HepG2 (cell line): ENCODE data around the gene ZNF883. TPM values are rescaled to one million over a fixed set of nuclear protein-coding genes. Genes with fewer than 3 reads are reported as not detected.

Experiments
- CENPX ChIP-seq: sonication (generic); formaldehyde crosslinking; IDR thresholded peaks from 2 replicates; pipeline ENCODE4 v1.9.0; 2021; ENCODE audit warnings: mild to moderate bottlenecking, missing genetic modification reagents, moderate library complexity
- FOXM1 ChIP-seq: sonication (generic); formaldehyde crosslinking; IDR thresholded peaks from 2 replicates; pipeline ENCODE4 v1.5.0; 2020; ENCODE audit warnings: missing genetic modification reagents
- HNRNPL ChIP-seq: fragments of 200-400 bp; formaldehyde crosslinking; IDR thresholded peaks from 2 replicates; pipeline ENCODE4 v1.6.1; 2017; ENCODE audit warnings: mild to moderate bottlenecking, low read depth, low read length
- HOXA3 ChIP-seq: sonication (generic); formaldehyde crosslinking; IDR thresholded peaks from 2 replicates; pipeline ENCODE4 v1.5.0; 2020; ENCODE audit warnings: missing genetic modification reagents
- JUND ChIP-seq: sonication (generic); formaldehyde crosslinking; IDR thresholded peaks from 2 replicates; pipeline ENCODE4 v1.8.0; 2022; ENCODE audit warnings: mild to moderate bottlenecking, missing genetic modification reagents
- KDM5B ChIP-seq: sonication (generic); formaldehyde crosslinking; IDR thresholded peaks from 2 replicates; pipeline ENCODE4 v1.4.0; 2020; ENCODE audit warnings: missing genetic modification reagents, mild to moderate bottlenecking, borderline replicate concordance
- MIER3 ChIP-seq: IDR thresholded peaks from 2 replicates; pipeline ENCODE4 v1.6.1; 2016; ENCODE audit warnings: missing compliant biosample characterization, borderline replicate concordance
- NR2F6 ChIP-seq, 2 experiments: IDR thresholded peaks; 2 replicates each; pipeline ENCODE4 v1.6.1; 2016; ENCODE audit warnings: antibody characterized with exemption in 1 of 2, mild to moderate bottlenecking in 1 of 2
- POLR2A ChIP-seq, 2 experiments: IDR thresholded peaks; 2 replicates each; pipeline ENCODE4 v1.6.1; 2011; ENCODE audit warnings: low read depth in 2 of 2, low read length in 2 of 2, mild to moderate bottlenecking in 1 of 2, moderate library complexity in 1 of 2; ENCODE audit not compliant: insufficient read depth in 1 of 2
- RARG ChIP-seq: sonication (generic); formaldehyde crosslinking; IDR thresholded peaks from 2 replicates; pipeline ENCODE4 v1.4.0; 2020; ENCODE audit warnings: low read depth, mild to moderate bottlenecking, missing genetic modification reagents
- TARDBP ChIP-seq: sonication (generic); formaldehyde crosslinking; IDR thresholded peaks from 2 replicates; pipeline ENCODE4 v1.8.0; 2022; ENCODE audit warnings: mild to moderate bottlenecking, missing genetic modification reagents
- TIGD3 ChIP-seq: sonication (generic); formaldehyde crosslinking; IDR thresholded peaks from 2 replicates; pipeline ENCODE4 v1.5.1; 2020; ENCODE audit warnings: mild to moderate bottlenecking, missing genetic modification reagents, borderline replicate concordance
- ZNF367 ChIP-seq: sonication (generic); formaldehyde crosslinking; IDR thresholded peaks from 2 replicates; pipeline ENCODE4 v1.4.0; 2020; ENCODE audit warnings: missing genetic modification reagents, borderline replicate concordance
- ZNF572 ChIP-seq: sonication (generic); formaldehyde crosslinking; IDR thresholded peaks from 2 replicates; pipeline ENCODE4 v1.5.1; 2020; ENCODE audit warnings: mild to moderate bottlenecking, missing genetic modification reagents
- ZNF580 ChIP-seq: IDR thresholded peaks from 2 replicates; pipeline ENCODE4 v1.6.1; 2016; ENCODE audit warnings: low read depth, borderline replicate concordance
- ZNF710 ChIP-seq: sonication (generic); formaldehyde crosslinking; IDR thresholded peaks from 2 replicates; pipeline ENCODE4 v1.5.0; 2020; ENCODE audit warnings: mild to moderate bottlenecking, missing genetic modification reagents, borderline replicate concordance
- ZNF780A ChIP-seq: sonication (generic); formaldehyde crosslinking; IDR thresholded peaks from 2 replicates; pipeline ENCODE4 v1.8.0; 2022; ENCODE audit warnings: mild to moderate bottlenecking, missing genetic modification reagents, moderate library complexity
- ZNF816 ChIP-seq: sonication (generic); formaldehyde crosslinking; IDR thresholded peaks from 2 replicates; pipeline ENCODE4 v1.8.0; 2022; ENCODE audit warnings: missing genetic modification reagents, mild to moderate bottlenecking, borderline replicate concordance
- polyA plus RNA-seq, 8 experiments: library from polyadenylated mRNA; depleted of rRNA in 3 of 8; stranded (reverse) in 7 of 8; unstranded in 1 of 8; fragments of >200 nt; fragmentation: Illumina TruSeq in 4 of 8; extraction: Trizol in 4 of 8; gene quantifications; 2 replicates each; pipeline versions ENCODE4 v1.2.1 to v1.2.3, GENCODE V29; 2011 to 2016; ENCODE audit warnings: low read depth in 4 of 8, missing spikeins in 1 of 8, mixed read lengths in 1 of 8; ENCODE audit not compliant: insufficient read depth in 1 of 8
- total RNA-seq, 5 experiments: library from RNA; depleted of rRNA; stranded (reverse); fragments of >200 nt; fragmentation: Illumina TruSeq; extraction: Trizol; gene quantifications; 2 replicates each; pipeline ENCODE4 v1.2.3, GENCODE V29; 2016; ENCODE audit warnings: low read depth in 1 of 5
- TF ChIP-seq, protein P1 (sequence below): sonication (generic); formaldehyde crosslinking; IDR thresholded peaks from 2 replicates; pipeline ENCODE4 v1.8.1; 2023; ENCODE audit warnings: missing genetic modification reagents, inconsistent platforms, borderline replicate concordance
- TF ChIP-seq, protein P2 (sequence below): sonication (generic); formaldehyde crosslinking; IDR thresholded peaks from 2 replicates; pipeline ENCODE4 v1.4.0; 2020; ENCODE audit warnings: missing genetic modification reagents, mild to moderate bottlenecking, borderline replicate concordance

ZNF883 gene
- total and polyA plus RNA-seq, 2 of the 13 experiments (the other 11 are each of a cell fraction or from before 2014, with no cell fraction given): 5.3 to 10.0 TPM

- TF ChIP-seq ZNF367 (CRISPR knock-in tag): no peak
- TF ChIP-seq NR2F6 (IDR thresholded peaks at IDR 0.05): no peak
- peak; percentile 24; the same call in 1 of the 2 replicates for TF ChIP-seq NR2F6 (CRISPR knock-in tag; IDR thresholded peaks at IDR 0.05)
- TF ChIP-seq CENPX (CRISPR knock-in tag): no peak
- TF ChIP-seq ZNF572 (CRISPR knock-in tag): peak; percentile 80; the same call in 1 of the 2 replicates
- peak; percentile 95 for TF ChIP-seq HOXA3 (CRISPR knock-in tag)
- 0 out of 2 replicates have a peak, but pooled peaks have one; percentile 47 for TF ChIP-seq HNRNPL
- no peak for TF ChIP-seq TIGD3 (CRISPR knock-in tag)
- peak; percentile 64 to 87 for TF ChIP-seq POLR2A (IDR thresholded peaks at IDR 0.05; ENCODE audit: insufficient read depth in 1 of 2, low read depth in 2 of 2, low read length in 2 of 2)
- TF ChIP-seq TARDBP: peak; percentile 68
- TF ChIP-seq ZNF780A: peak; percentile 65; the same call in 1 of the 2 replicates
- no peak; the same call in 1 of the 2 replicates for TF ChIP-seq ZNF710 (CRISPR knock-in tag)
- 0 out of 2 replicates have a peak, but pooled peaks have one; percentile 58 for TF ChIP-seq RARG
- TF ChIP-seq MIER3 (CRISPR knock-in tag): 0 out of 2 replicates have a peak, but pooled peaks have one; percentile 54
- TF ChIP-seq ZNF816 (CRISPR knock-in tag): no peak
- TF ChIP-seq JUND: no peak
- TF ChIP-seq, protein P1, sequence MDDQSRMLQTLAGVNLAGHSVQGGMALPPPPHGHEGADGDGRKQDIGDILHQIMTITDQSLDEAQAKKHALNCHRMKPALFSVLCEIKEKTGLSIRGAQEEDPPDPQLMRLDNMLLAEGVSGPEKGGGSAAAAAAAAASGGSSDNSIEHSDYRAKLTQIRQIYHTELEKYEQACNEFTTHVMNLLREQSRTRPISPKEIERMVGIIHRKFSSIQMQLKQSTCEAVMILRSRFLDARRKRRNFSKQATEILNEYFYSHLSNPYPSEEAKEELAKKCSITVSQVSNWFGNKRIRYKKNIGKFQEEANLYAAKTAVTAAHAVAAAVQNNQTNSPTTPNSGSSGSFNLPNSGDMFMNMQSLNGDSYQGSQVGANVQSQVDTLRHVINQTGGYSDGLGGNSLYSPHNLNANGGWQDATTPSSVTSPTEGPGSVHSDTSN (CRISPR knock-in tag): no peak
- TF ChIP-seq KDM5B: peak; percentile 68; the same call in 1 of the 2 replicates
- TF ChIP-seq, protein P2, sequence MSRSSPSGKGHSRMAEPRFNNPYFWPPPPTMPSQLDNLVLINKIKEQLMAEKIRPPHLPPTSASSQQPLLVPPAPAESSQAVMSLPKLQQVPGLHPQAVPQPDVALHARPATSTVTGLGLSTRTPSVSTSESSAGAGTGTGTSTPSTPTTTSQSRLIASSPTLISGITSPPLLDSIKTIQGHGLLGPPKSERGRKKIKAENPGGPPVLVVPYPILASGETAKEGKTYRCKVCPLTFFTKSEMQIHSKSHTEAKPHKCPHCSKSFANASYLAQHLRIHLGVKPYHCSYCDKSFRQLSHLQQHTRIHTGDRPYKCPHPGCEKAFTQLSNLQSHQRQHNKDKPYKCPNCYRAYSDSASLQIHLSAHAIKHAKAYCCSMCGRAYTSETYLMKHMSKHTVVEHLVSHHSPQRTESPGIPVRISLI (CRISPR knock-in tag): no peak
- no peak for TF ChIP-seq FOXM1 (CRISPR knock-in tag)
- TF ChIP-seq ZNF580 (CRISPR knock-in tag): peak; percentile 84; the same call in 1 of the 2 replicates
Observed at GRCh38 chr9:113056191-113057106, 44.5 kb upstream of the ZNF883 start, which contains the start of gene ZFP37 (continued).
